DMS79 treated with DMSO at 0.1 percent for 48 hours (cell line): Measurements from ENCODE around the gene CFD.

Experiments used
- DNase-seq: peaks from one replicate; lab custom pipeline; 2025; lab: John Stamatoyannopoulos, UW

Gene CFD

DNA sequence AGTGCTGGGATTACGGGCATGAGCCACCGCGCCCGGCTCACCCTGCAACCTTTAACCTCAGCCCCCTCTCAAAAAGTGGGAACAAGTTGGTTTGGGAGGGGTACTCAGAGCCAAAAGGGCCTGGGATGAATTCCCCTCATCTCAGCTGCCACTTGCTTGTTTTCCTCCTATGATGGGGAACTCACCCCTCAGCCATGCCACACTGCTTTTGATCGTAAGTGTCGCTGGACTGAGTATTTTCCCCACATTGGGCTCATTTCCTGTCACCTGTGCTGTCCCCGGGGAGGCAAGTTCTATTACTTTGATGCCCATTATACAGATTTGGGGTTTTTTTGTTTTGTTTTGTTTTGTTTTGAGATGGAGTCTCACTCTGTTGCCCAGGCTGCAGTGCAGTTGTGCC, 47.0 kb downstream of the CFD start:
- no peak for DNase-seq

DNA sequence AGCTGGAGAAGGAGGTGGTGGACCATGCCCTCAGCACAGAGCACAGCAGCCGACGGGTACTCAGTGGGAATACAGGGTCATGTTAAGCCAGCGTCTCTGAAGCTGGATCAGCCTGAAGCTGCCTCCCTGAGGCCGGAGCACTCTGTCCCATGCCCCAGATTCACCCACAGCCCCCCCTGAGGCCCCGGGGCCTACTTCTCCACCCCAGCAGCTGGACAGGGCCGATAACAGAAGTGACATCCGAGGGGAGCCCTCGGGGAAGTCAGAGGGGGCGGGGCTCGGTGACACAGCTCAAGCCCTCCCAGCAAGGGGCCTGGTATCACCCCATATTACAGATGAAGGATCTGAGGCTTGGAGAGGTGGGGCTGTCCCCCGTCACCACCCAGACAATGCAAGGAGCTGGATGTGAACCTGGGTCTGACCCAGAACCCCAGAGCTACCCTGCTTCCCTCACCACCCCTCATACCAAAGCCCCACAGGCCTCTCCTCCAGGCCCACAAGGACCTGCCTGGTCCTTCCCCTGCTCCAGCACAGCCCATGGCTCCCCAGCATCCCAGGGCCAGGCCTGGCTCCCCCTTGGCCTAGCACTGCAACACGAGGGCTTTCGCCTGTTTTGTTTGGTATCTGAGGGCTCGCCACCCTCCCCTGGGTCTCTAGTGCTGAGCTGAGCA, 47.9 kb downstream of the CFD start:
- no peak for DNase-seq

DNA sequence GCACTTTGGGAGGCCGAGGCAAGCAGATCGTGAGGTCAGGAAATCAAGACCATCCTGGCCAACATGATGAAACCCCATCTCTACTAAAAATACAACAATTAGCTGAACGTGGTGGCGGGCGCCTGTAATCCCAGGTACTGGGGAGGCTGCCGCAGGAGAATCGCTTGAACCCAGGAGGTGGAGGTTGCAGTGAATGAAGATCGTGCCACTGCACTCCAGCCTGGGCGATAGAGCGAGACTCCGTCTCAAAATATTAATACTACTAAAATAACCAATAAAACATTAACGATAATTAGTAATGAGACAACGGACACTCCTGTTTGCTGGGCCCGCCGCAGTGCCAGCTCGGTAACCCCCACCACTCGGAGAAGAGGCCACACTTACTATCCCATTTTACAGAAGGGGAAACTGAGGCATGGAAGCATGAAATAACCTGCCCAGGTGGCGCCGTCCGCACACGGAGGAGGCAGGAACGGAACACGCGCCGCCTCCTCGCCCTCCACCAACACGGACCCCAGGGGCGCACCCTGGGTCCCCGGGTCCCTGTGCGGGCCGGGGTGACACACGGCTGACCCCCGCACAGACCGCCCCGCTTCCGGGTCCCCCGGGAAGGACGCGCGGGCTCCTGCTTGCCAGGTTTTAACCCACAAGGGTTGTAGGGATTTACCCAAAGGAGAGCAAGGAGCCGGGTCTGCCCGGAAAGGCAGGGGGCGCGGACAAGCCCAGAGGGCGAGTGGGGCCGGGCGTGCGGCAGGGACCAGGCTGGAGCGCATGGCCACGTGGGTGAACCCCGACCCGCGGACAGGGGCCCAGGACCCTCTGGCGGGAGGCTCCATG, 52.0 kb downstream of the CFD start:
- DNase-seq: no peak

DNA sequence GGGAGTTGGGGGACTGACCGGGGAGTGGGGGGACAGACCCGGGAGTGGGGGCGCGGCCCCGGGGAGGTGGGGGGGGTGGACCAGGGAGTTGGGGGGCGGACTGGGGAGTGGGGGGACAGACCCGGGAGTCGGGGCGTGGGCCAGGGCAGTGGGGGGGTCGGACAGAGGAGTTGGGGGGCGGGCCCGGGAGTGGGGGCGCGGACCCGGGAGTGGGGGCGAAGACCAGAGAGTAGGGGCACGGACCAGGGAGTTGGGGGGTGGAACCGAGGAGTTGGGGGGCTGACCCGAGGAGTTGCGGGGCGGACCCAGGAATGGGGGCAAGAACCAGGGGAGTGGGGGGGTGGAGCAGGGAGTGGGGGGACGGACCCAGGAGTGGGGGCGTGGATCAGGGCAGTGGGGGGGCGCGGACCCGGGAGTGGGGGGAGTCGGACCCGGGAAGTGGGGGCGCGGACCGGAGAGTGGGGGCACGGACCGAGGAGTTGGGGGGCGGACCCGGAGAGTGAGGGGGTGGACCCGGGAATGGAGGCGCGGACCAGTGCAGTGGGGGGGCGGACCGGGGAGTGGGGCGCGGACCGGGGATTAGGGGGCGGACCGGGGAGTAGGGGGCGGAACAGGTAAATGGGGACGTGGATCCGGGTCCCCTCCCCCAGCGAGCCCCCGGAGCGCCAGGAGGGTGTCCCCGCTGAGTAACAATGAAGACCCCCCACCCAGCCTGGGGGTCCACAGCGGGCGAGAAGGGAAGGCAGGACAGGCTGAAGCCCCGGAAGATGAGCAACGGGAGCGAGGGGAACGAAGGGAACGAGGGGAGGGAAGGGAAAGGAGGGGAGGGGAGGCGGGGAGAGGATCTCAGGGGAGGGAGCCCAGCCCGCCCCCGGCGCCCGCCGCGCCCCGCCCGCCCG, 53.0 kb downstream of the CFD start:
- DNase-seq: no peak
